GM21737 (cell line): Measurements from ENCODE around the gene SERTAD2.

Source experiments
- ATAC-seq: cut with Tn5 transposase; IDR thresholded peaks from one replicate; pipeline ENCODE4 v1.9.1; 2021; ENCODE audit warnings: mild to moderate bottlenecking, moderate library complexity; ENCODE audit not compliant: unreplicated experiment

The SERTAD2 gene

GRCh38 chr2:64675860-64676259 lies 22.1 kb upstream of the SERTAD2 start:
- ATAC-seq: no peak

GRCh38 chr2:64672708-64673107 lies 19.0 kb upstream of the SERTAD2 start:
- ATAC-seq: no peak

- no peak for ATAC-seq
Observed at GRCh38 chr2:64670047-64670446, 16.3 kb upstream of the SERTAD2 start.

GRCh38 chr2:64669288-64669687 lies 15.6 kb upstream of the SERTAD2 start:
- no peak for ATAC-seq

GRCh38 chr2:64668542-64668941 lies 14.8 kb upstream of the SERTAD2 start:
- no peak for ATAC-seq

GRCh38 chr2:64667535-64667934 lies 13.8 kb upstream of the SERTAD2 start:
- ATAC-seq: no peak

GRCh38 chr2:64666810-64667438 lies 13.2 kb upstream of the SERTAD2 start:
- peak; percentile 67 for ATAC-seq

- no peak for ATAC-seq
Observed at GRCh38 chr2:64665709-64666108, 12.0 kb upstream of the SERTAD2 start.

- ATAC-seq: no peak
Observed at GRCh38 chr2:64663402-64663801, 9.7 kb upstream of the SERTAD2 start.

- no peak for ATAC-seq
Observed at GRCh38 chr2:64661741-64662169, 8.0 kb upstream of the SERTAD2 start.

- ATAC-seq: no peak
Observed at GRCh38 chr2:64659252-64659651, 5.5 kb upstream of the SERTAD2 start.

- no peak for ATAC-seq
Observed at GRCh38 chr2:64658269-64658668, 4.6 kb upstream of the SERTAD2 start.

GRCh38 chr2:64657411-64657810 lies 3.7 kb upstream of the SERTAD2 start:
- no peak for ATAC-seq

GRCh38 chr2:64656379-64656778 lies 2.7 kb upstream of the SERTAD2 start:
- no peak for ATAC-seq

- no peak for ATAC-seq
Observed at GRCh38 chr2:64655873-64656272, 2.2 kb upstream of the SERTAD2 start.

GRCh38 chr2:64655018-64655664 lies 1.4 kb upstream of the SERTAD2 start:
- no peak for ATAC-seq

- ATAC-seq: peak; percentile 25
Observed at GRCh38 chr2:64654063-64654811, 524 bp upstream of the SERTAD2 start.

GRCh38 chr2:64652231-64653108 lies 1.2 kb downstream of the SERTAD2 start:
- no peak for ATAC-seq

GRCh38 chr2:64651590-64651989 lies 2.1 kb downstream of the SERTAD2 start:
- ATAC-seq: no peak

- ATAC-seq: no peak
Observed at GRCh38 chr2:64650722-64651338, 2.9 kb downstream of the SERTAD2 start.

GRCh38 chr2:64650296-64650695 lies 3.4 kb downstream of the SERTAD2 start:
- no peak for ATAC-seq
